SIG-M5 treated with dmso at 0.1 percent for 504 hours (cell line): ENCODE results near the gene HMGB4.

Experiments used
- DNase-seq: peaks from one replicate; lab custom pipeline; 2025; ENCODE audit not compliant: unreplicated experiment; lab: John Stamatoyannopoulos, UW

The HMGB4 gene

GRCh38 chr1:33895976-33896375 lies 32.1 kb downstream of the HMGB4 start:
- DNase-seq = no peak

- DNase-seq = no peak
Observed at GRCh38 chr1:33897092-33897725, 33.3 kb downstream of the HMGB4 start.

- DNase-seq = no peak
Observed at GRCh38 chr1:33898406-33898805, 34.5 kb downstream of the HMGB4 start.

- DNase-seq = no peak
Observed at GRCh38 chr1:33898881-33899280, 35.0 kb downstream of the HMGB4 start.

GRCh38 chr1:33899746-33900145 lies 35.9 kb downstream of the HMGB4 start:
- DNase-seq = no peak

GRCh38 chr1:33902486-33903209 lies 38.8 kb downstream of the HMGB4 start:
- no peak for DNase-seq

GRCh38 chr1:33903210-33903589 lies 39.3 kb downstream of the HMGB4 start:
- no peak for DNase-seq

- no peak for DNase-seq
Observed at GRCh38 chr1:33905241-33905640, 41.4 kb downstream of the HMGB4 start.

- DNase-seq = no peak
Observed at GRCh38 chr1:33906156-33906555, 42.3 kb downstream of the HMGB4 start.

GRCh38 chr1:33908324-33908956 lies 44.6 kb downstream of the HMGB4 start:
- DNase-seq = no peak
